ENCODE data around the gene UEVLD. TPM values are rescaled to one million over a fixed set of nuclear protein-coding genes. Genes with fewer than 3 reads are reported as not detected.
A peak's percentile ranks its signal among the peaks of the same experiment; 100 is the strongest.

The UEVLD gene
- total RNA-seq, 1 experiment from 2014 or later, result 23.1 TPM

GRCh38 chr11:18527512-18527911, 61.0 kb downstream of the UEVLD start:
- Mint-ChIP-seq H3K9me3 (ENCODE audit: low read depth, unreplicated experiment) (no peaks in the 10 kb centered on the region), H3K27ac (ENCODE audit: unreplicated experiment) (peak overlapping the region; percentile 97), H3K4me1 (ENCODE audit: low read depth, unreplicated experiment) (peaks cover 27% of the 10 kb centered on the region), H3K27me3 (ENCODE audit: unreplicated experiment) (no peaks in the 10 kb centered on the region), H3K36me3 (ENCODE audit: insufficient read depth, unreplicated experiment) (peaks cover 41% of the 10 kb centered on the region), H3K4me3 (ENCODE audit: low read depth, unreplicated experiment) (peak overlapping the region; percentile 95)
- TF ChIP-seq CTCF (IDR thresholded peaks at IDR 0.05; ENCODE audit: unreplicated experiment), result no peak
- intact Hi-C loops (cut with micrococcal nuclease; ENCODE audit: unreplicated experiment), result loop anchor here (2.0 to 10.0 kb wide), 4 partner anchors 35 to 283 kb away; partner anchors contain the start of genes GTF2H1, HPS5, LDHA and SAA2
- no peak for DNase-seq
- CTCF ChIA-PET, result interaction anchor here (0.7 to 1.5 kb wide), 3 partner anchors 13 to 237 kb away, joined by 5 to 7 read pairs (median 5); no protein-coding TSS in a partner anchor
- no TSS peak for BruUV-seq (replicated peaks)

- Mint-ChIP-seq H3K9me3 (ENCODE audit: low read depth, unreplicated experiment) (no peaks in the 10 kb centered on the region), H3K27me3 (ENCODE audit: unreplicated experiment) (no peaks in the 10 kb centered on the region), H3K36me3 (ENCODE audit: insufficient read depth, unreplicated experiment) (peaks cover 47% of the 10 kb centered on the region), H3K4me3 (ENCODE audit: low read depth, unreplicated experiment) (peak within 1 kb of the TSS; percentile 95), H3K4me1 (ENCODE audit: low read depth, unreplicated experiment) (peaks cover 35% of the 10 kb centered on the region), H3K27ac (ENCODE audit: unreplicated experiment) (peak within 1 kb of the TSS; percentile 97)
- BruUV-seq (replicated peaks), result no TSS peak
- DNase-seq, result peak; percentile 94
- intact Hi-C loops (cut with micrococcal nuclease; ENCODE audit: unreplicated experiment), result loop anchor here (2.0 to 10.0 kb wide), 4 partner anchors 34 to 282 kb away; partner anchors contain the start of genes GTF2H1, HPS5, LDHA and SAA2
- CTCF ChIA-PET, result interaction anchor here (0.8 to 1.5 kb wide), 3 partner anchors 14 to 195 kb away, joined by 3 to 7 read pairs (median 5); no protein-coding TSS in a partner anchor
- TF ChIP-seq CTCF (IDR thresholded peaks at IDR 0.05; ENCODE audit: unreplicated experiment), result no peak
Observed at GRCh38 chr11:18526521-18527296, 61.8 kb downstream of the UEVLD start, which contains the start of gene TSG101. TSS of gene TSG101 (minus strand) at chr11:18526942. CDS start at chr11:18526816, 126 bp downstream.

- no peak for DNase-seq
- intact Hi-C loops (cut with micrococcal nuclease; ENCODE audit: unreplicated experiment), result loop anchor here (2.0 to 10.0 kb wide), 4 partner anchors 33 to 281 kb away; partner anchors contain the start of genes GTF2H1, HPS5, LDHA and SAA2
- CTCF ChIA-PET, result interaction anchor here (0.8 to 1.5 kb wide), 3 partner anchors 14 to 223 kb away, joined by 3 to 7 read pairs (median 6); no protein-coding TSS in a partner anchor
- TF ChIP-seq CTCF (IDR thresholded peaks at IDR 0.05; ENCODE audit: unreplicated experiment), result no peak
- Mint-ChIP-seq H3K4me3 (ENCODE audit: low read depth, unreplicated experiment) (peak overlapping the region; percentile 95), H3K36me3 (ENCODE audit: insufficient read depth, unreplicated experiment) (peaks cover 45% of the 10 kb centered on the region), H3K27me3 (ENCODE audit: unreplicated experiment) (no peaks in the 10 kb centered on the region), H3K27ac (ENCODE audit: unreplicated experiment) (peak overlapping the region; percentile 97), H3K9me3 (ENCODE audit: low read depth, unreplicated experiment) (no peaks in the 10 kb centered on the region), H3K4me1 (ENCODE audit: low read depth, unreplicated experiment) (peaks cover 33% of the 10 kb centered on the region)
- no TSS peak for BruUV-seq (replicated peaks)
Observed at GRCh38 chr11:18526130-18526520, 62.4 kb downstream of the UEVLD start.

- Mint-ChIP-seq H3K4me3 (ENCODE audit: low read depth, unreplicated experiment) (no peak overlapping the region), H3K36me3 (ENCODE audit: insufficient read depth, unreplicated experiment) (peaks cover 41% of the 10 kb centered on the region), H3K27ac (ENCODE audit: unreplicated experiment) (no peak overlapping the region), H3K9me3 (ENCODE audit: low read depth, unreplicated experiment) (no peaks in the 10 kb centered on the region), H3K4me1 (ENCODE audit: low read depth, unreplicated experiment) (peaks cover 25% of the 10 kb centered on the region), H3K27me3 (ENCODE audit: unreplicated experiment) (no peaks in the 10 kb centered on the region)
- TSS peak; percentile 15 for BruUV-seq (replicated peaks)
- CTCF ChIA-PET, result no interaction called here
- intact Hi-C loops (cut with micrococcal nuclease; ENCODE audit: unreplicated experiment), result loop anchor here (10.0 kb wide), 3 partner anchors 129 to 279 kb away; partner anchors contain the start of genes GTF2H1, HPS5, LDHA and SAA2
- TF ChIP-seq CTCF (IDR thresholded peaks at IDR 0.05; ENCODE audit: unreplicated experiment), result no peak
- DNase-seq, result no peak
Observed at GRCh38 chr11:18524248-18524647, 64.3 kb downstream of the UEVLD start.
